ENCODE results near the gene ZMYM2.
A peak's percentile ranks its signal among the peaks of the same experiment; 100 is the strongest.
"Not testable (repeated sequence)": the region's sequence is repeated elsewhere in the genome, so short reads cannot be mapped to it uniquely, and the experiment has no call there.

Gene ZMYM2

DNA sequence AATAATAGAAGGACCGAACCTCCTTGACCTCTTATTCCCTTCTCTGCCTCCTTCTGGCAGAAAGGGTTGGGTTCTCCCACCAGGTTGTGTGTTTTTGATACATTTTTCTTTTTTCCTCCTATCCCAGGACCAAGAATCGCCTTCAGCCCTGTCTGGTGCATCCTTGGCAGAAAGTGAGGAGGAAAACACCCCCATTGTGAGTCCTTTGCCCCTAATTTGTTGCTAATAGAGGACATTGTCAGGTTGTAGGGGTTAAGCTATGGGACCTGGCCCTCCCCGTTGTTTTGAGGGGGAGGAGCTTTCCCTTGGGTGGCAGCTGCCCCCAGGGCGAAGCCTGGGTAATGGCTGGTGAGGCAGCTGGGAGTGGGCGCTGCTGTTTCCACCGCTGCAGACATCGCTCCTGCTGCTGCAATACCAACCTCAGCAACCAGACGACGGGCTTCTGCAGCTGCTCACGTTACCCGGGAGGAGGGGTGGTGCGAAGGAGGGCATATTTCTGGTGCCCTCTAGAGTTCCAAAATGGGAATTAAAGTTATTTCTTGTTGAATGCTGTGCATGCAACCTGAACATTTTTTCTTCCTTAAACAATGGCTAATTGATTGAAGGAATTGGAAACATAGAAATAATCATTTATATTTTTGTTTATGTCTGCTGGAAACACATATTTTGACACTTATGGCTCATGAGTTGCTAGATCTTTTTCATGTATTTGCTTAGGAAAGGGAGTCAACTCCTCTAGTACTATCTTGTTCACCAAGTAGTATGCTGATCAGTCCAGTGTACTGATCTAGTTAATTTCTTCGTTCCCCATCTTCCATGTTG, 1.5 kb downstream of the ZMYM2 start:
- Histone ChIP-seq H3K9ac (ENCODE audit: low read length) (peak overlapping the region; percentile 97), H3K4me1 (ENCODE audit: control insufficient read depth, insufficient read depth, low read length) (peaks cover 28% of the 10 kb centered on the region), H3K36me3 (ENCODE audit: control insufficient read depth, insufficient read depth, low read length, severe bottlenecking) (peaks cover 38% of the 10 kb centered on the region), H3K4me3 (ENCODE audit: low read length) (peak overlapping the region; percentile 98), H3K9me3 (ENCODE audit: control insufficient read depth, low read length) (no peaks in the 10 kb centered on the region), H3K27me3 (replicated peaks; ENCODE audit: control insufficient read depth, insufficient read depth, low read length) (no peaks in the 10 kb centered on the region)
- DNase-seq (ENCODE audit: low read depth), result peak; percentile 98

DNA sequence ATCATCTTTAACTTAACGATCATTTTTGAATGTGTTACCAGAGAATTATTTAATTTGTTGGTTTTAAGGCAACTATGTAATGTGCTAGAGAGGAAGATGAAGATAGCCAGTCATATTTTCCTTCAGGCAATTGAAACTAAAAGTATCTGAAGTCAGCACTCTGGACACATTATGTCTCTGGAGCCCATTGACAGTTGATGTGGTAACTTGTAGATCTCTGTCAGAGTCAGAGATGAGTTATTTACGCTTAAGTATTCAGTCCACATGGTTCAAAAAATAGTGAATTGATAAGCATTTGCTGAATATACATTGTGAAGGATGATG, 2.1 kb downstream of the ZMYM2 start:
- peaks cover 44% of the 10 kb centered on the region for H3K36me3 ChIP-seq (ENCODE audit: control insufficient read depth, insufficient read depth, low read length, severe bottlenecking)
- H3K9me3 ChIP-seq (ENCODE audit: control insufficient read depth, low read length), result no peaks in the 10 kb centered on the region
- peak overlapping the region; percentile 14 for H3K9ac ChIP-seq (ENCODE audit: low read length)
- H3K4me1 ChIP-seq (ENCODE audit: control insufficient read depth, insufficient read depth, low read length), result peaks cover 28% of the 10 kb centered on the region
- H3K27me3 ChIP-seq (replicated peaks; ENCODE audit: control insufficient read depth, insufficient read depth, low read length), result no peaks in the 10 kb centered on the region
- peak overlapping the region; percentile 98 for H3K4me3 ChIP-seq (ENCODE audit: low read length)
- no peak for DNase-seq (ENCODE audit: low read depth)

DNA sequence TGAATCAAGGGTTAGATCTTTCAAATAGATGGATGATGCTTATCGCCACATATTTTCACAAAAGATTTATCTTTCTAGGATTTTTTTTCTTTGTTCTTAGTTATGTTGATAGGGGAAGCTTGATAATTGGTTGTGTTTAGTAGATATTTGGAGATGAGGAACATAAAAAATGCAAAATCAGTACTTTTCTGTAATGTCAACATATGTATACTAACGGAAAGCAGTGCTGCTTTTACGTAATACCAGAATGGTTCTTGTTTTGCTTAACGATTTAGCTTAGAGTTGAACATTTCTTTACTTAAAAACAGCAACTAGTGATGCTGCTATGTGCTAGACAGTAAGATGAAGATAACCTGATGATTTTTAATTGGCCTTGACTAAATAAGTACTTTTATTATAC, 3.0 kb downstream of the ZMYM2 start:
- no peak for DNase-seq (ENCODE audit: low read depth)
- no peaks in the 10 kb centered on the region for H3K9me3 ChIP-seq (ENCODE audit: control insufficient read depth, low read length)
- peaks cover 50% of the 10 kb centered on the region for H3K36me3 ChIP-seq (ENCODE audit: control insufficient read depth, insufficient read depth, low read length, severe bottlenecking)
- H3K4me1 ChIP-seq (ENCODE audit: control insufficient read depth, insufficient read depth, low read length), result peaks cover 28% of the 10 kb centered on the region
- no peaks in the 10 kb centered on the region for H3K27me3 ChIP-seq (replicated peaks; ENCODE audit: control insufficient read depth, insufficient read depth, low read length)
- H3K9ac ChIP-seq (ENCODE audit: low read length), result peak overlapping the region; percentile 54
- H3K4me3 ChIP-seq (ENCODE audit: low read length), result peak overlapping the region; percentile 98

- Histone ChIP-seq H3K27me3 (replicated peaks; ENCODE audit: control insufficient read depth, insufficient read depth, low read length) (no peaks in the 10 kb centered on the region), H3K4me1 (ENCODE audit: control insufficient read depth, insufficient read depth, low read length) (peaks cover 28% of the 10 kb centered on the region), H3K4me3 (ENCODE audit: low read length) (peak overlapping the region; percentile 98), H3K36me3 (ENCODE audit: control insufficient read depth, insufficient read depth, low read length, severe bottlenecking) (peaks cover 55% of the 10 kb centered on the region), H3K9me3 (ENCODE audit: control insufficient read depth, low read length) (no peaks in the 10 kb centered on the region), H3K9ac (ENCODE audit: low read length) (peak overlapping the region; percentile 54)
- DNase-seq (ENCODE audit: low read depth), result no peak
These were observed 3.4 kb downstream of the ZMYM2 start for GRCh38 chr13:19961924-19962323.

DNA sequence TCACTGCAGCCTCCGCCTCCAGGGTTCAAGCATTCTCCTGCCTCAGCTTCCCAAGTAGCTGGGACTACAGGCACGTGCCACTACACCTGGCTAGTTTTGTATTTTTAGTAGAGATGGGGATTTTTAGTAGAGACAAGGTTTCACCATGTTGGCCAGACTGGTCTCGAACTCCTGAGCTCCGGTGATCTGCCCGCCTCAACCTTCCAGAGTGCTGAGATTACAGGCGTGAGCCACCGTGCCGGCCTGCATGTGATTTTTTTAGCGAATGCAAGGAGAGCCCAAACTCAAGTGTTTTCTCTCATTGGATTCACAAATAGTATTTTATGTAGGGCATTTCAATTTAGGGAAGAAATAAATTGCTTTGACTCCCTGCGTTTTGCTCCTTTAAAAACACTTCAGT, 4.4 kb downstream of the ZMYM2 start:
- H3K9ac ChIP-seq (ENCODE audit: low read length), result no peak overlapping the region
- H3K27me3 ChIP-seq (replicated peaks; ENCODE audit: control insufficient read depth, insufficient read depth, low read length), result no peaks in the 10 kb centered on the region
- peaks cover 64% of the 10 kb centered on the region for H3K36me3 ChIP-seq (ENCODE audit: control insufficient read depth, insufficient read depth, low read length, severe bottlenecking)
- DNase-seq (ENCODE audit: low read depth), result no peak
- H3K4me1 ChIP-seq (ENCODE audit: control insufficient read depth, insufficient read depth, low read length), result peaks cover 25% of the 10 kb centered on the region
- H3K4me3 ChIP-seq (ENCODE audit: low read length), result no peak overlapping the region
- H3K9me3 ChIP-seq (ENCODE audit: control insufficient read depth, low read length), result no peaks in the 10 kb centered on the region

DNA sequence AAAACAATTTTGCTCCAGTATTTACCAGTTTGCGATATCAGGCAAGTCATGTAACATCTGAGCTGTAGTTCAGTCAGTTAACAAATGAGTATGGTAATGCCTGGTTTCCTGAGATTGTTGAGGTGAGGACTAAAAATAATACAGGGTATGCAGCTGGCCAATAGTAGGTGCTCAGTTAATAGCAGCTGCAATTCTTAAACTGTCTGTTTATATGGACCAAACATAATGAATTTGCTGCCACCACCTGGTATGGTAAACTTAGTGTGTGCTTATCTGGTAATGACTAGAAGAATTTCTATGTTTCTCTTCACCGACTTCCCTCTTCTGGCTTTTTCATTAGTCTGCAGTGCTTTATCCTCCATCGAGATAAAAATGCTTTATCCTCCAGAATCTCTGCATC, 9.1 kb downstream of the ZMYM2 start:
- H3K4me3 ChIP-seq (ENCODE audit: low read length), result no peak overlapping the region
- H3K36me3 ChIP-seq (ENCODE audit: control insufficient read depth, insufficient read depth, low read length, severe bottlenecking), result peaks cover 87% of the 10 kb centered on the region
- DNase-seq (ENCODE audit: low read depth), result no peak

GRCh38 chr13:19974498-19975009, 16.0 kb downstream of the ZMYM2 start:
- peaks cover 85% of the 10 kb centered on the region for H3K36me3 ChIP-seq (ENCODE audit: control insufficient read depth, insufficient read depth, low read length, severe bottlenecking)
- H3K9ac ChIP-seq (ENCODE audit: low read length); H3K27me3 ChIP-seq (replicated peaks; ENCODE audit: control insufficient read depth, insufficient read depth, low read length); DNase-seq (ENCODE audit: low read depth); H3K4me3 ChIP-seq (ENCODE audit: low read length); H3K9me3 ChIP-seq (ENCODE audit: control insufficient read depth, low read length); H3K4me1 ChIP-seq (ENCODE audit: control insufficient read depth, insufficient read depth, low read length): not testable (repeated sequence)

More for the DNA sequence above, 9.1 kb downstream of the ZMYM2 start:
- Histone ChIP-seq H3K9me3 (ENCODE audit: control insufficient read depth, low read length) (no peaks in the 10 kb centered on the region), H3K4me1 (ENCODE audit: control insufficient read depth, insufficient read depth, low read length) (peaks cover 14% of the 10 kb centered on the region), H3K27me3 (replicated peaks; ENCODE audit: control insufficient read depth, insufficient read depth, low read length) (no peaks in the 10 kb centered on the region), H3K9ac (ENCODE audit: low read length) (no peak overlapping the region)

DNA sequence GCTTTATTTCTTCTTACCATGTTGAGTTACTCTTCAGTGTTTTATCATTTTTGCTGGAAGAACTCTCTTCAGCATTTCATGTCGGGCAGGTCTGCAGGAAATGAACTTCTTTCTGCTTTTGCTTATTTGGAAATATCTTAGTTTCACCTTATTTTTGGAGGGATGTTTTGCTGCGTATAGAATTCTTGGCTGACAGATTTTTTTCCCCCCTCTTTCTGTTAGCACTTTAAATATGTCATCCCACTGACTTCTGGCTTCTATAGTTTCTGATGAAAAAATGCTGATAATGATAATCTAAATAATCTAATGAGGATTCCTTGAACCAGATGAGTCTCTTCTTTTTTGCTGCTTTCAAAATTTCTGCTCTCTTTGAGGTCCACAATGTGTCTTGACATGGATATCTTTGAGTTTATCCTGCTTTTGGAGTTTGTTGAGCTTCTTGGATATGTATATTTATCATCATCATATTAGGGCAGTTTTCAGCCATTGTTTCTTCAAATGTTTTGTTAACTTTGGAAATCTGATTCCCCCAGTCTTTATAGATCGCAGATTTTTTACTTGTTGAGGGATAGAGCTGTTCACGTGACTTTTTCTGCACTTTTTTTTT, 20.4 kb downstream of the ZMYM2 start:
- DNase-seq (ENCODE audit: low read depth), result no peak
- Histone ChIP-seq H3K27me3 (replicated peaks; ENCODE audit: control insufficient read depth, insufficient read depth, low read length) (no peaks in the 10 kb centered on the region), H3K36me3 (ENCODE audit: control insufficient read depth, insufficient read depth, low read length, severe bottlenecking) (peaks cover 72% of the 10 kb centered on the region), H3K9me3 (ENCODE audit: control insufficient read depth, low read length) (peaks cover 4% of the 10 kb centered on the region), H3K4me1 (ENCODE audit: control insufficient read depth, insufficient read depth, low read length) (no peaks in the 10 kb centered on the region), H3K9ac (ENCODE audit: low read length) (no peak overlapping the region), H3K4me3 (ENCODE audit: low read length) (no peak overlapping the region)

DNA sequence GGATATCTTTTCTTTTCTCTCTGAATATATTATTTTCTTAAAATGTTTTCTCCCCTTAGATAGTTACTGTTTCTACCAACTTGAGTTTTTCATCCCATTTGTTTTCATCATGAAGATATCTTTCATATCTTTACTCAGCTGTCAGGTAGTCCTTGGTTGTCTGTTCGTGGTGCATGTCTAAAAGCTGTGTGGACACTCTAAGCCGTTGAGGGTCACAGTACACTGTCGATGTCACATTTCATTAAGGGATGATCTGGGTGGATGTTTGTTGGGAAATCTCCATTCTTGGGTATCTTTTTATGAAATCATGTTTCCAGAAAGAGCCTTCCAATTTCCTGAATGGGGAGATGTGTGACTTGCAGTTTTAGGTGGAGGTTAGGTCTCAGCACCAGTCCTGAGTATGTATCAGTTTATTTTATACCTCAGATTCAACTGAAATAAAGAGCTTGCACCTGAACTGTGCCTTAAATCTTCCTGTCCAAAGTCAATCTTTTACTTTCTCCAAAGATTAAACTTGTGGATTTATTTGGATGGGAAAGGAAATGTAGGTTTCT, 23.2 kb downstream of the ZMYM2 start:
- H3K4me1 ChIP-seq (ENCODE audit: control insufficient read depth, insufficient read depth, low read length), result peaks cover 9% of the 10 kb centered on the region
- H3K9me3 ChIP-seq (ENCODE audit: control insufficient read depth, low read length), result peaks cover 4% of the 10 kb centered on the region
- no peak for DNase-seq (ENCODE audit: low read depth)
- H3K27me3 ChIP-seq (replicated peaks; ENCODE audit: control insufficient read depth, insufficient read depth, low read length), result no peaks in the 10 kb centered on the region
- no peak overlapping the region for H3K9ac ChIP-seq (ENCODE audit: low read length)
- H3K4me3 ChIP-seq (ENCODE audit: low read length), result no peak overlapping the region
- H3K36me3 ChIP-seq (ENCODE audit: control insufficient read depth, insufficient read depth, low read length, severe bottlenecking), result peaks cover 62% of the 10 kb centered on the region

- H3K4me3 ChIP-seq (ENCODE audit: low read length), result no peak overlapping the region
These were observed 24.0 kb downstream of the ZMYM2 start for GRCh38 chr13:19982447-19983043.

More at GRCh38 chr13:19982447-19983043, 24.0 kb downstream of the ZMYM2 start:
- Histone ChIP-seq H3K9me3 (ENCODE audit: control insufficient read depth, low read length) (peaks cover 4% of the 10 kb centered on the region), H3K9ac (ENCODE audit: low read length) (no peak overlapping the region), H3K27me3 (replicated peaks; ENCODE audit: control insufficient read depth, insufficient read depth, low read length) (no peaks in the 10 kb centered on the region), H3K36me3 (ENCODE audit: control insufficient read depth, insufficient read depth, low read length, severe bottlenecking) (peaks cover 57% of the 10 kb centered on the region), H3K4me1 (ENCODE audit: control insufficient read depth, insufficient read depth, low read length) (peaks cover 9% of the 10 kb centered on the region)
- no peak for DNase-seq (ENCODE audit: low read depth)
